GM19328 (cell line): ENCODE results near the gene ADCY6.

Experiments used
- ATAC-seq: cut with Tn5 transposase; IDR thresholded peaks from one replicate; pipeline ENCODE4 v1.9.1; 2021; ENCODE audit warnings: mild to moderate bottlenecking, moderate library complexity; ENCODE audit not compliant: unreplicated experiment

The ADCY6 gene

GRCh38 chr12:48816143-48816854 is 27.4 kb upstream of the ADCY6 start:
- ATAC-seq: no peak

- peak; percentile 25 for ATAC-seq
Measured at GRCh38 chr12:48815126-48816110, 26.5 kb upstream of the ADCY6 start.

GRCh38 chr12:48814262-48815125 is 25.6 kb upstream of the ADCY6 start:
- ATAC-seq: peak; percentile 74

GRCh38 chr12:48813465-48814261 is 24.8 kb upstream of the ADCY6 start:
- ATAC-seq: no peak

GRCh38 chr12:48812389-48812788 is 23.5 kb upstream of the ADCY6 start:
- no peak for ATAC-seq

- no peak for ATAC-seq
Measured at GRCh38 chr12:48811437-48812090, 22.7 kb upstream of the ADCY6 start.

GRCh38 chr12:48810903-48811431 is 22.1 kb upstream of the ADCY6 start:
- no peak for ATAC-seq

- ATAC-seq: no peak
Measured at GRCh38 chr12:48807981-48808380, 19.1 kb upstream of the ADCY6 start.

- ATAC-seq: no peak
Measured at GRCh38 chr12:48803675-48804074, 14.8 kb upstream of the ADCY6 start.

GRCh38 chr12:48800971-48801370 is 12.1 kb upstream of the ADCY6 start:
- ATAC-seq: no peak

GRCh38 chr12:48800457-48800856 is 11.6 kb upstream of the ADCY6 start:
- no peak for ATAC-seq

GRCh38 chr12:48796976-48797375 is 8.1 kb upstream of the ADCY6 start:
- no peak for ATAC-seq

- ATAC-seq: no peak
Measured at GRCh38 chr12:48795550-48796455, 6.9 kb upstream of the ADCY6 start.

GRCh38 chr12:48794870-48795269 is 6.0 kb upstream of the ADCY6 start:
- ATAC-seq: no peak

GRCh38 chr12:48793696-48794095 is 4.8 kb upstream of the ADCY6 start:
- no peak for ATAC-seq

- no peak for ATAC-seq
Measured at GRCh38 chr12:48789858-48790326, 1.0 kb upstream of the ADCY6 start.

- ATAC-seq: no peak
Measured at GRCh38 chr12:48788524-48788853, 400 bp downstream of the ADCY6 start.

GRCh38 chr12:48787791-48788523 is 932 bp downstream of the ADCY6 start:
- ATAC-seq: no peak
